HG03378 (cell line): Measurements from ENCODE around the gene GRB10.
"Not testable (repeated sequence)": the region's sequence is repeated elsewhere in the genome, so short reads cannot be mapped to it uniquely, and the experiment has no call there.

ENCODE experiments used
- ATAC-seq: cut with Tn5 transposase; IDR thresholded peaks from one replicate; pipeline ENCODE4 v1.9.1; 2021; ENCODE audit warnings: mild to moderate bottlenecking, moderate library complexity; ENCODE audit not compliant: unreplicated experiment

Gene GRB10

DNA sequence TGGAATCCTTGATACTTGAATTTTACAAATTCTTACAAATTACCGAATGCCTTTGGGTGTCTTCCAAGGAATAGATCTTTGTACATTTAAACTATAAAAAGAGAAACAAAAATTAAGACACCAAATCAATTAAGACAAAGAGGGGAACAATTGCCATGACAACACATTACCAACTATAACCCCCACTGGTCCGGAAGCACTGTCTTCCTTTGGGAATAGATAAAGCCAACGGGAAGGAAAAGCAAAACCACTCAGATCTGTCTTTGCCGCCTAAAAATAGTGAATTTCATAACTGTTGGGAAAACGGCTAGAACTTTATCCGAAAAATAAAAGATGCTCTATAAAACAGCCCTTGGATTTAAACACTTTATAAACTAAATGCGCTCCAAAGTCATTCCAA lies 37.4 kb downstream of the GRB10 start:
- ATAC-seq = no peak

DNA sequence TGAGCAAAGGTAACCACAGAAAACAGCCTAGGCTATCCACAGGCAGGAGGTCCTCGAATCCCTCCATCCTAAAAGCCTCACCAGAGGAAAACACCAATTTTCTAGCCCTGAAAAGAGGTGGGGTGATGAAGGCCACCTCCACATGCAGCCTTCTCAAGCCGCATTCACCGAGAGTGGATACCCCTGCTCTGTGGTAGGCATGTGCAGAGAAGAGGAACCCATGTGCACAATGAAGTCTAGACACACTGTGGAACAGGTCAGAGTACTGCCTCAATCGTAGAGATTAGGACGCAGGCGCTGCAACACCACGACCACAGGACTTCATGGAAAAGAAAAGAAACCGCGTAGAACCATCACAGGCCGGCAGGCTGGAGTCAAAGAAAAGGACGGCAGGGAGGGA lies 38.8 kb downstream of the GRB10 start:
- ATAC-seq = no peak

- ATAC-seq = no peak
Observed at GRCh38 chr7:50743016-50743415, 39.7 kb downstream of the GRB10 start.

DNA sequence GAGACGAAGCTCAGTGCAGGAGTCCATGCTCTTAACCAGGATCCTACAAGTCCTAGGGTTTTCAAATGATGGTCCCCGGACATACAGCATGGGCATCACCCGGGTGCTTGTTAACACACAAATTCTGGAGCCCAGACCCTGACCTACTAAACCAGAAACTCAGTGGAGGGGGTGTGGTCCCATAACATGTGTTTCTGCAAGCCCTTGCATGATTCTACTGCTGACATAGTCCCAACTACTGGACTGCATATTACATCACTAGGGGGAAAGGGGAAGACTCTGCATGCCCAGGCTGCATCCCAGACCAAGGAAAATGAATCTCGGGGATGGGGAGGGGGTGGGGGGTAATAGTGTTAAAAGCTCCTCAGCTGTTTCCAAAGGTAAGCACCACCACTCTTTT lies 40.3 kb downstream of the GRB10 start:
- no peak for ATAC-seq

DNA sequence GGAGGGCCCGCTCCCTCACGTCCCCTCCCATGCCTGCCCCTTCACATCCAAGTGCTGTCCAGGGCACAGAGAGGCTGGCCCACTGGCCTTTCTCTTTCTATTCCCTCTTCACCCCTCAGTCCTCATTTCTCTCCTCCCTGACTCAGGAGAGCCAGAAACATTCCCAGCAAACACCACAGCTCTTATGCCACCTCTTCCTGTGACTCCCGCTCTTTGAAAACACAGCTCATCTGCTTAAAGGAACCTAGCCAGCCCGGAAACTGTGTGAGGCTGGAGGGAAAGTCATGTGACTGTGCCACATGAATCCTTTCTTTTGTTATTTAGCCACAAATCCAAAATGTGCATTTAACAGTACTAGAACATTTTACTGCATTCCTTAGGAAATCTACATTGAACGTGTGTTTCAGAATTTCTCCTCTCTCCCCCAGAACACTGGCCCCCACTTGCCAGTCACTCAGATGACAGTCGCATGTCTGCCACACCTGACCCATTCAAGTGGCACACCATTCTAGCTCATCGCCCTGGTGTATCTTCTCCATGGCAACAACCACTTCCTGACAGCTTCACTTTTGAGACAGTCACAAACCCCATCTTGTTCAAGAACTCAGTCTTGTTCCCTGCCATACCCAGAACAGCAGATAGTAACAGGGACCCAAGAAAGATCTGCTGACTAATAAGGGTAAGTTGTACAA lies 42.8 kb downstream of the GRB10 start:
- ATAC-seq = peak; percentile 54

- no peak for ATAC-seq
Observed at GRCh38 chr7:50738932-50739331, 43.8 kb downstream of the GRB10 start.

DNA sequence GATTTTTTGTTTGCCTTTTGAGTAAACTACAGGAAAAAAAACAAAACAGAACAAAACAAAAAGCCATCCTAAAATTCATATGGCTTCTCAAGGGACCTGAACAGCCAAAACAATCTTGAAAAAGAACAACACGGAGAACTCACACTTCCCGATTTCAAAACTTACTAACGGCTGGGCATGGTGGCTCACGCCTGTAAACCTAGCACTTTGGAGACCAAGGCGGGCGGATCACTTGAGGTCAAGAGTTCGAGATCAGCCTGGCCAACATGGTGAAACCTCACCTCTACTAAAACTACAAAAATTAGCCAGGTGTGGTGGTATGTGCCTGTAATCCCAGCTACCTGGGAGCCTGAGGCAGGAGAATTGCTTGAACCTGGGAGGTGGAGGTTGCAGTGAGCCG lies 46.9 kb downstream of the GRB10 start:
- ATAC-seq = not testable (repeated sequence)

GRCh38 chr7:50735333-50735732 lies 47.4 kb downstream of the GRB10 start:
- ATAC-seq = no peak

- ATAC-seq = no peak
Observed at GRCh38 chr7:50734246-50734645, 48.5 kb downstream of the GRB10 start.

GRCh38 chr7:50733552-50733951 lies 49.1 kb downstream of the GRB10 start:
- ATAC-seq = no peak

GRCh38 chr7:50731703-50732582 lies 50.8 kb downstream of the GRB10 start:
- ATAC-seq = no peak

- no peak for ATAC-seq
Observed at GRCh38 chr7:50730446-50731400, 52.0 kb downstream of the GRB10 start.

GRCh38 chr7:50729962-50730361 lies 52.7 kb downstream of the GRB10 start:
- ATAC-seq = no peak

GRCh38 chr7:50728184-50728583 lies 54.5 kb downstream of the GRB10 start:
- ATAC-seq = no peak

GRCh38 chr7:50727711-50728110 lies 55.0 kb downstream of the GRB10 start:
- no peak for ATAC-seq

GRCh38 chr7:50727072-50727471 lies 55.6 kb downstream of the GRB10 start:
- no peak for ATAC-seq

GRCh38 chr7:50725774-50726173 lies 56.9 kb downstream of the GRB10 start:
- no peak for ATAC-seq

- ATAC-seq = no peak
Observed at GRCh38 chr7:50724526-50725520, 57.9 kb downstream of the GRB10 start.

- no peak for ATAC-seq
Observed at GRCh38 chr7:50723888-50724287, 58.8 kb downstream of the GRB10 start.

DNA sequence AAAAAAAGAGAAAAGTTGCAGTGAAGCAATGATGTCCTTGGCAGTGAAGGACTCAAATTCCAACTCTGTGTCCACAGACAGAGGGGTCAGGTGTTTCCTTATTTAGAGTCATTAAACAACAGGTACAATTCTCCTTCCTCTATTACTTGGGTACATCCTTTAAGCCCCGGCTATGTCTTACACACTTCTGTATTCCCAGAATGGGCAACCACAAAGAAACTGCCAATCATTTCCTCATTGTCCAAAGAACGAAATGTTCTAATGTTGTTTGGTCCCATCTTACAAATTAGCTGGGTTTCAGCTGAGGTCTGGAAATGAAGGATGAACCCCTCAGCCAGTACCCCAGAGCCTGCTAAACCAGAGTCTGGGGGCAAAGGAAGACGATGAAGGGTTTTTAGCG lies 59.5 kb downstream of the GRB10 start:
- no peak for ATAC-seq
